HG03571 (cell line): ENCODE data around the gene WDR20.

Source experiments
- ATAC-seq: cut with Tn5 transposase; IDR thresholded peaks from one replicate; pipeline ENCODE4 v1.9.1; 2021; ENCODE audit not compliant: unreplicated experiment

Gene WDR20

DNA sequence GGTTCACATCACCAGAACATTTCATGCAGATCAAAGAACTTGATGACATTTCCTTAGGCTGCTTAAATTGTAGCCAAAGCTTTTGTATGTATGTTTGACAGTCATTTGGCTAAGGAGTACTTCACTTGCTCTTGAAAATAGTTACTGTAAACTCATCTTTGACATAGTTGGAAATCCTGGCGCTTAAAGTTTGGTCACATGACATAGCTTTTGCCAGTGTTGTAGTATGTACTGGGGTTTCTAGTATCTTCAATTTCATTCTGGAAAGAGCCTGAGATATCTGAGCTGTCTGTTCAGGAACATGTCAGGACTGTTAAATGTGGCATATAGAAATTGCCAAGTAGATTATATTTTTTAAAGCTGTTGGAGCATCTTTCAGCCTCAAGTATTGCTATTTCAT lies 55.7 kb downstream of the WDR20 start:
- no peak for ATAC-seq

DNA sequence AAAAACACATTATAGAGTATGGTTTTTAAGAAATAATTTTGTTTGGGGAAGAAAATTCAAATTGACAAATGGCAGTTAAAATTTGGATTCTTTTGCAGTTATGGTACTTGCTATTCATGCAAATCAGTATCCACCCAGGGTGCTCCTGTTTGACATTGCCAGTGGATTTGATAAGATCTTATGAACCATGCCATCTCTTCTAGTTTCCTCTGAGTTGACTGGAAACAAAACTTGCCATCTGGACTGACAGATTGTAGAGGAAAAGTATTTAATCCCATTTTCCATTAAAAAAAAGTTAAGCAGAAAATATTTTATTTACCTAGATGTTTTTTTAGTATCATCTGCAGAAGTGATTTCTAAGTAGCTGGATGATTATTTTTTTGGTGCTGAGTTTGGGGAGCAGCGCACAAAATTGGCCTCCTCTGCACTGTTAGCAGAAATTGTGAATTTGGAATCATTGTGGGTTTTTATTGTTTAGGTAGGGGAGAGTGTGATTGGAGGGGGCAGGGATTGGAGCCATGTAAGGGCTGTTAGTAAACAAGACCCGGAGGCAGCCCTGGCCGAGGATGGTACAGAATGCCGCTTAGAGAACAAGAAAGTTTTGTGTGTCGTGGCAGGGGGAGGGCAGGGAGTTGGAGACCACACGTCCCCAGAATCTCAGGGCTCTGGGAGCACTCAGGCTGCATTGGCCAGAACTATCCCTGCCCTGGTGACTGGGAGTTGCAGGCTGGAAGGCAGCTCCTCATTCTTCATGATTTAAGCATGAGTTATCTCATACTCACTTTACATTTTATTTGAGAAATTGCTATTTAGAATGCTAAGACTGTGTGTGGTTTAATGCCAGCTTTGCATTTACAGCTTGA lies 56.6 kb downstream of the WDR20 start:
- ATAC-seq = no peak

DNA sequence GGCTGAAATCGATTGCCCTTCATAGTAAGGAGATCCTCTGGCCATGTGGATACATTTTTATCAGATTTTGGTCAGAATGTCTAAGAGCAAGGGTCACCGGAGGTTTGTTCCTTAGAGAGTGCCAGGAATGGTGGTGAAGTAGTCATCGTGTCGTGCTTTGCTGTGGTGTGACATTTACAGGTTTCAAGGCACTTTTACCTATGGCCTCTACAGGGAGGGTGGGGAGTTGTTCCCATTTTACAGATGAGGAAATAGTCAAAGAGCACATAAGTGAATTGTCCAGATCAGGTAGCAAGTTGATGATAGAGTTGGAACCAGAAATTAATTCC lies 57.2 kb downstream of the WDR20 start:
- no peak for ATAC-seq

DNA sequence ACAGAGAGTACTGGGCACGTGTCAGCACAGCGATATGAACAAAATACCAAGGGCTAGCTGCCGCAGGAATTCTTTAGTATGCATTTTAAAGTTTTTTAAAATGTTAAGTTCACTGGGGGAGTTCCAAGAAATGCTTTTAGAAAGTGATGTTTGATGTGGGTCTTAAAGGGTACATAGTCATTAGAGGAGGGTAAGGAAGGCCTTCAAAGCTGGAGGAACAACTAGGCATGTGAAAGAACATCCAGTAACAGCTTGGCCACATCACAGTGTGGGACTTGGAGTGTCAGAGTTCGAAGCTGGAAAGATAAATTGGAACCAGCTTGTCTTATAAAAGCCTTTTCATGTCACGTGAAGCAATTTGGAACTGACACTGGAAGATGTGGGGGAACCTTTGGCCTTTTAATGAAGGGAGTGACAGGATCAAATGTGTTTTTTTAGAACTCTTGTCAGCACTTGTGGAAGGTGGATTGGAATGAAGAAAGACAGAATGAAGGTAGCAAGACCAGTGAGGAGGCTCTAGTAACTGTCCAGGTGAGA lies 57.7 kb downstream of the WDR20 start:
- ATAC-seq = no peak

DNA sequence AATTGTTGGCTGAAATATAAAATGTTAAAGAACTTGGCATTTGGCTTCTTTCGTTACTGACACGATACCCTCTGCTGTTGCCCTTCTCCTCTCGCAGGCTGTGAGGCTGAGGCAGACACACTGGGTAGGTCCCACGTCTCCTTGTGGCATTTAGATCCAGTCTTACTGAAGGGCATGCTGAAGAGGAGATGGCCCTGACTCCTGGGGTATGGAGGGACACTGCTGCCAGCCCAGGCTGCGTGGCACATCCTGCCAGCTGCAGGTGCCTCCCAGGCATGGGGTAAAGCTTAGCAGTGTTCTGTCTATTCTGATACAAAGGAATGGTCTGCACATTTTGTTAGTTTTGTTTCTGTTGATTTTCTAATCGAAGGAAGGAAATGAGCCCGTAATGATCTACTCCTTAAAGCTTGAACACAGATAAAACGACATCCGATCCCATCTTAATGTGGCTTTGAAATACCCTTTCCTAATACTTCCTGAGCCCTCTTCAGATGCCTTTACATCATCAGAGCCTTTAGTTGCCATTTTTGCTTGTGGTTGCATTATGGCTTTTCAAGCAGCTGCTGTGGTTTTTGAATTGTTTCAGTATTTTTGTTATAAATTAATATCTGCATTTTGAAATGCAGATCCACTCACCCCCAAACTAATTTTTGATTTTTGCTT lies 61.1 kb downstream of the WDR20 start:
- ATAC-seq = no peak

DNA sequence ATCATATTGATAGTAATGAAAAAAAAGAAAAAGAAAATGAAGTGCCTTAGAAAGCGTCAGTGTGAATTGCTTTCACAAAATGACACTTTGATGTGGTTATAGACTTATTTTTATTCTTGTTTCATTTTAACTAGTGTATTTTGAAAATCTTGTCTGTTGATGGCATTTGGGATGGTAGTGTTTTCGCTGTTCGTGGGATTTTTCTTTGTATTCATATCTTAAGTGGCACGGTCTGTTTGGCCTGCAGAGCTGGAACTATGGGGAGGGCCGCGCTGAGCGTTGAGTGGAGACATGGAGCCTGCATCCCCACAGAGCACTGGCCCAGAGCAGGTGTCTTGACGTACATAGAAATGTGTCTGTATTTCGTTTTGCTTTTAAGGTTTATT lies 61.6 kb downstream of the WDR20 start:
- no peak for ATAC-seq

DNA sequence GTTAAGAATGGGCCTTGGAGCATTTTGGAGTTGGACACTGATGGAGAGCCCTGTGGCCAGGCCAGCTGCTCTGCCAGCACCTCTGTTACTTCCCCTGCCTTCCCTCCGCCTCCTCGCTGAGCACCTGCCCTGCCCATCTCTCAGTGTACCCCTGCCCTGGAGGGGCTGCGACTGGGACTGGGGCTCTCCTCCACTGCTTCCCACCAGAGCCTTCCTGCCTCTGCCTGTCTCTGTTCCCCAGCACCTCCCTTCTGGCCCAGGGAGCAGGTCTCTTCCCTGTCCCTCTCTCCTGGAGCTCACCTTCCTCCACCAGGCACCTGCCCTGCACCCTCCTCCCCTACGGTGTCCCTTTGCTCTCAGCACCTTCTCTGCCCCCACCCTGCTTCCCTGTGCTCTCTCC lies 62.1 kb downstream of the WDR20 start:
- no peak for ATAC-seq

DNA sequence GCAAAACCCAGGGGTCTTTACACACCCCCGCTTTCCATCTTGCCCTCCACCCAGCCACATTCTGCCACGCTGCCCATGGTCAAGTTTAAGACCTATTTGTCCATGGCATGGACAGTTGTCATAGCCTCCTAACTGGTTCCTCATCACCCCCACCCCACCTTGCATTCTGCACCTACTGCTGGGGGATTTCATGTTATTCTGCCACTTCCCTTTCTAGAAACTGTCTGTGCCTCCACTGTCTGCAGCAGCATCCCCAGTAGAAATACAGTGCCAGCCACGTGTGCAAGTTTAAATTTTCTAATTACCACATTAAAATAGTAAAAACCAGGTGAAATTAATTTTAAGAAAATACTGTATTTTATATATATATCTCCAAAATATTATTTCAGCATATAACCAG lies 63.2 kb downstream of the WDR20 start:
- ATAC-seq = no peak

DNA sequence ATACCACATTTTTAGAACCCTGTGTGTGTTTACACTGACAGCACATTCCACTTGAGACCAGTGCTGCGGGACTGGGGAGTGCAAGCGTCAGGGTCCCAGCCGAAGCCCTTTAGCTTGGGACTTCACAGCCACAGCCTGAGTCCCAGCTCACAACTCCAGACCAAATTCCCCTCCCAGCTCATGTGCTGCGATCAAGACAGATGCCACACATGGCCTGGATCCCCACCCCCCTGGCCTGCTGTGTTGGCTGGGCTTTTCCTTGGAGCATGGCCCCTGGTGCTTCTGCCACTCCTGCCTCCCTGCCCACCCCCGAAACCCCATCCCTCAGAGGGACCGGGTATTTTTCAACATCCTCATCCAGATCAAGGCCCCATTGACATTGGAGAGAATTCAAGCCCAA lies 63.7 kb downstream of the WDR20 start:
- no peak for ATAC-seq

DNA sequence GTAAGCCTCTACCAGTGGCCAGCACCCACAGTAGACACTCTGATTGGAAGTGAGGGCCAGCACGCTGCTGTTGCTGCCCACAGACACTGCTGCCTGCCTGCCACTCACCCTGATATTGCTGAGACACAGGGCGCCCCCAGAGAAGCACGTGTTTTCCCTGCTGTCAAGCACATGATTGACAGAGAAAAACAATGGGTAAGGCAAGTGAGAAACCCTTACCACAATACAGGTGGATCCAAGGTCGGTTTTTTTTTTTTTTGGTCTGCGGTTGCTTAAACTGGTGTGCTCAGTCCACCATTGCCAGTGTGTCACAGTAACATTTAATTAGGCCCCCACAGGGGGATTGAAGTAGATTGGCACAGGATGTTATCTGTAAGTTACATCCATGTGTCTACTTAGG lies 65.9 kb downstream of the WDR20 start:
- no peak for ATAC-seq

DNA sequence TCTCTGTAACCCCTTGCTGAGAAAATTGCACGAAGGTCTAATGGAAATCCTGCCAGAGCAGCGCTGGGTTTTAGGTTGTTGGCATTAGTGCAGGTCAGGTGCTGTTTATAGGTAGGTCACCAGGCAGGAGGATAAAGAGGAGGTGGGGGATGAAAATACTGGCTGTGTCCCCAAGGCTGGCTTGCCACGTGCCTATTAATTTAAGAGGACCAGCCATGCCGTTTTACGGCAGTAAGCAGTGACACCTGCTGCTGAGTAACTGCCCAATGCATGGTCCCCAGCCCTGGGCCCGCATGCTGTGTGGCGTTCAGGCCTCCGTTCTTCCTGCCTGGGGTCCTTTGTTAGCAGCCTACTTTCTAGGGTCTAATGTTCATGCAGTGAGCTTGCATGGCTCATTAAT lies 67.2 kb downstream of the WDR20 start:
- no peak for ATAC-seq

DNA sequence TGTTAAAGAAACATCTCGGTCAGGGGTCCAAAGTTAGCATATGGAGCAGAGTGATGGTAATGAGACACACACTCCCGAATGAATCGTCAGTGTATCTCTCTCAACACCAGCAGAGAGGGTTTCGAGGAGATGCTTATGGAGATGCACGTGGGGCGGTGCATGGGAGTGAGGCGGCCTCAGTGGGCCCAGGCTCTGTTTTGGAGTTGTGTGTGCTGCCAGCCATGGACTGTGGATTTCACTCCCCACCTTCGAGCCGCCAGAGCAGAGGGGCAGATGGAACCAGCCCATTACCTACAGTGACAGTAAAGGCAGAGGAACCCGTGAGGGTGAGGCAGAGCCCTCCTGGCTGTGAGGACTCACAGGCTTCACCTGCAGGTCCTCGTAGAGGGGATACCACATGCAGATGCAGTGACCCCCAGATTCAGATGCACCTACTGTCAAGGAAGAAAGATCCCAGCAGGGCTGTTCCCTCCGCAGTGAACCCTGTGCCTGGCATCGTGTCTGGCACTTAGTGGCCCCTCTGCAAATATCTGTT lies 68.2 kb downstream of the WDR20 start:
- ATAC-seq = no peak

DNA sequence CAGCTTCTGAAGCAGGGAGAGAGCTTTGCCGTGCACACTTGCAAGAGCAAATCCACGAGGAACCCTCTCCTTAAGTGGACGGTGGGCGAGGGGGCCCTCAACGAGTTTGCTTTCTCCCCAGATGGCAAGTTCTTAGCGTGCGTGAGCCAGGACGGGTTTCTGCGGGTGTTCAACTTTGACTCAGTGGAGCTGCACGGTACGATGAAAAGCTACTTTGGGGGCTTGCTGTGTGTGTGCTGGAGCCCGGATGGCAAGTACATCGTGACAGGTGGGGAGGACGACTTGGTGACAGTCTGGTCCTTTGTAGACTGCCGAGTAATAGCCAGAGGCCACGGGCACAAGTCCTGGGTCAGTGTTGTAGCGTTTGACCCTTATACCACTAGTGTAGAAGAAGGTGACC lies 69.0 kb downstream of the WDR20 start:
- no peak for ATAC-seq

DNA sequence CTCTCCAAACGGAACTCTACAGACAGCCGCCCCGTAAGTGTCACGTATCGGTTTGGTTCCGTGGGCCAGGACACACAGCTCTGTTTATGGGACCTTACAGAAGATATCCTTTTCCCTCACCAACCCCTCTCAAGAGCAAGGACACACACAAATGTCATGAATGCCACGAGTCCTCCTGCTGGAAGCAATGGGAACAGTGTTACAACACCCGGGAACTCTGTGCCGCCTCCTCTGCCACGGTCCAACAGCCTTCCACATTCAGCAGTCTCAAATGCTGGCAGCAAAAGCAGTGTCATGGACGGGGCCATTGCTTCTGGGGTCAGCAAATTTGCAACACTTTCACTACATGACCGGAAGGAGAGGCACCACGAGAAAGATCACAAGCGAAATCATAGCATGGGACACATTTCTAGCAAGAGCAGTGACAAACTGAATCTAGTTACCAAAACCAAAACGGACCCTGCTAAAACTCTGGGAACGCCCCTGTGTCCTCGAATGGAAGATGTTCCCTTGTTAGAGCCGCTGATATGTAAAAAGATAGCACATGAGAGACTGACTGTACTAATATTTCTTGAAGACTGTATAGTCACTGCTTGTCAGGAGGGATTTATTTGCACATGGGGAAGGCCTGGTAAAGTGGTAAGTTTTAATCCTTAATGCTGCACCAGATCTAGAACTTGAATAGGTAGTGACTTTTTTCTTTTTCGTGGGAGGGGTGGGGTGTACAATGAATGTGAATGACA lies 69.7 kb downstream of the WDR20 start:
- ATAC-seq = no peak

DNA sequence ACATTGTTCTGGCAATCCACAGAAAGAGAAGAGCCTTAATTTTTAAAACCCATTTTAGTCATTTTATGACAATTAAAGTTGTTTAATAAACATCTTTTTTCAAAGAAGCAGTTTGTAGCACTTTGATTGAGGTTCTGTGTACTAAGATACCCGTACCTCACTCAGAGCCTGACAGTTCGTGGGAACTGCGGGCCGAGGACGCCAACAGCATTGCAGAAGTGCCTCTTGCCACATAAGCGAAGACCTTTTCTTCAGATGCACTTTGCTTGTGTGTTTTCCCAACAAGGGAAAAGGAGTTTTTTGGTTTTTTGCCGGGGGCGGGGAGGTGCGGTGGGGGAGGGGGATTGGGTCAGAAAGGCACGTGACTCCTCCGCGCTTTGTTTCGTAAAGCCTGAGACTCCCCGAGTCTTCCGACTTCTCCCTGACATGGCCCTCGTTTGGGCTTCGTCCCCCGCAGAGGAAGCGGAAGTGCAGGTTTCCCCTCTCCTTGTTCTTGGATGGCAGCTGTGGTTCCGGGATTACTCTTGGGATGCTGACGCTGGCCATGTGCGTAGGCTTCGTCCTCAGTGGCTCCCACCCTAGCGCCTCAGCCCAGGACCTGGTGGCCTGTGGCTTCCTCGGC lies 70.8 kb downstream of the WDR20 start:
- no peak for ATAC-seq

DNA sequence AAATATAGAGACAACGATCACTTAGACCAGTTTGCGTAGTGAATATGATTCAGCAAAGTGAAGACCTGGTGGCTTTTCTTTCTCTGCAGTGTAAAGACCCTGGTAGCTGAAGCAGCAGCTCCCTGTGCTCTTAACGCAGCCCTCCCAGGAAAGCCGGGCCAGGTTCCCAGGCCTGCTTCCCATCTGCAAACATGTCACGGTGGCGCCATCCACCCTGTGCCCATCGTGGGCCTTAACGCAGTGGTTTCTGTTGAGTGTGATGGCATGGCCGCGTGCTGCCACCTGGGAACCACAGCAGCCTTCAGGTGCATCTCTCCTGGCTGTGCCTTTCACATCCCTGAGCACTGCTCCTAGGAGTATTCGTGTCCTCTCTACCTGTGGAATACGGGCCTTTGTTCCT lies 71.5 kb downstream of the WDR20 start:
- no peak for ATAC-seq

DNA sequence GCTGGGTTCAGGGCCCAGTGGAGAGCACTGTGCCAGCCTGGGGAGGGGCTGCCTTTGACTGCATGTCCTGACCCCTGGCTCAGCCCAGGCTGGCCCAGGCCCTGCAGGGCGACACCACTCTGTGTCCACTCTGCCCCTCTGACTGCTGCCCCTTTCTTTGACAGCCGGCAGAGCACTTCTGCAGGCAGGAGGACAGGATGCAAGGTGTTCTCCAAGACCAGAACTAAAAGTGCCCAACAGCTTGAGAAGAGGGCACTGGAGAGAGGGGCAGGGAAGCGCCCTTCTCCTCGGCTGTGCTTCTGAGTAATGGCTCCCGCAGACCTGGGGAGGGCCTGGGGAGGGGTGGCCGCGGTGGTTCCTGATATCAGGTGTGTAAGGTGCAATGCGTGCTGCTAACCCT lies 72.7 kb downstream of the WDR20 start:
- no peak for ATAC-seq

DNA sequence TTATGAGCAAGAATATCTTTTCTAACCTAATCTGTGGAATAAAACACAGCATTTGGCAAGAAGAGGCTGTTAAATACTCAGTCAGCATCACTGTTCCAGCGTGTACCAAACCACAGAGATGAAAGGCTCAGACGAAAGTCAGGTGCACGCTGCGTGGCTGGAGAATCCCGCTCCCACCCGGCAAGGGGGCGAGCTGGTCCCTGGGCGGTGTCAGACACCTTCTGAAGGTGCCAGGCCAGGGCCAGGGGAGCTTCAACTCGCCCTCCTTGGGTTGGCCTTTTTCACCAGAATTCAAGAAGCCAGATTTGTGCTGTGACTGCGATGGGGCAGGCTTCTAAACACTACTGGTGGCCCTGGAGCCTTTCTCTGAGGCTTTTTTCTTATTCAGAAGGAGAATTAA lies 73.1 kb downstream of the WDR20 start:
- no peak for ATAC-seq

DNA sequence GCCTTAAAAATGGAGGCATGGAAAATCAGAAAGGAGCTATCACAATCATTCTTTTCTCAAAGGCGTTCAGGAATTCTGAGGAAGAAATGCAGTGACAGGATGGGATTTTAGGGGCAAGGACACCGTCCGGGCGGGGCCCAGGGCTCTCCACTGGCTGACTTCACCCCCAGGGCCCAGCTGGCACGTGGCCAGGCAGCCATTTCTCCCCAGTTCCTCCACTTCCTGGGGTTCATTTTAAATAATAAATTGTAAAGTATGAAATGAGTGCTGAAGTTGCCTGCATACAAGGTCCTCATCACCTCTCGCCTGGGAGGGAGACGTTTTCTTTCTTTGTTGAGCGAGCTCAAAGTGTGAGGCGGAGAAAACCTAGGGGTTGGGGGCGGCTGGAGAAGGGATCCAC lies 73.8 kb downstream of the WDR20 start:
- no peak for ATAC-seq

DNA sequence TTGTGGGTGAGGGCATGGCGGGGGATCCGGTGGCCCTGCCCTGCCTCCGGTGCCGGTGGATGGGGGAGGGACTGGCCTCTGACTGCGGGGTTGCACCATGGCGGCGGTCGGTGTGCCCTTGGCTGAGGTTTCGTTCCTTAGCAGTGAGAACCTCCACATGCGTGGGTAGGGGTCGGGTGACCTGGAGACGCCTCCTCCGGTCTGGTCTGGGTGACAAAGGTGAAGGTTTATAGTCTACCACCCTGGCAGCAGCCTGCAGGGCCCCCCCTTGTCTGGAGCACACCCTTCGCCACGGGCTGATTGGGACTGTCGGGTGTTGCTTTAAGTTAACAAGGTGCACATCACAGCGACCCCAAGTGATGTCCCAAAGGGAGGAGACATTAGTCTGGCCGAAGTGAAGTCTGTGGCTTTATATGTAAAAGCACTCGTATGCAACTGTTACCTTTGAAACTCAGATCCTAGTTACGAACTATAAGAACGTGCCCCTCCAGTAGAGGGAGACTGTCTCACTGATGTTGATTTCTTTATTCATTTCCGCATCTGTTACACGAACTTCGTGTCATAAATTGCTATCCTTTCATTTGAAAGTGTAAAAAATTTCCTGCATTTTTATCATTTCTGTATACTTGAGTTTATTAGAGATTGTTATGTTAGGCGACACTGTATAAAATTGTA lies 74.4 kb downstream of the WDR20 start:
- no peak for ATAC-seq

DNA sequence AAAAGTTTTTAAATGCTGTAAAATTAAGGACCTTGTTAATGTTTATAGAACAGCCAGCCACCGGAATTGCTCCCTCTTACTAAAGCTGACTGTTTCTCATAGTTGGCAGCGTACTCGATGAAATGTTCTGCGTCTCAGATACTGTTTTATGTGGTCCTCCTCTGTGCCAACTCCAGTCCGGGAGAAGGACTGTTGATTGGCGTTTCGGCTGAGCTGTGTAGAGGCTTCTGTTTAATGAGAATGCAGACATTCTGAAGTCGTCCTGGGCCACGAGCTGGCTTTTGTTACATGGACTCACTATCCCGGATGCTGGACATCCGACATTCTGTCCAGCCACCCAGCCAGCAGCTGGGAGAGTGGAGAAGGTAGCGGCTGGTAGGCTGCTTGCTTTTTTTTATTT lies 75.4 kb downstream of the WDR20 start:
- ATAC-seq = no peak
